ENCODE measurements around the gene MVK.

The MVK gene

GRCh38 chr12:109567967-109568366 is 5.6 kb upstream of the MVK start:
- DNase-seq, result no peak

GRCh38 chr12:109568486-109568885 is 5.1 kb upstream of the MVK start:
- no peak for DNase-seq

GRCh38 chr12:109571773-109572505 is 1.7 kb upstream of the MVK start:
- DNase-seq, result no peak

- no peak for DNase-seq
These were observed 1.1 kb upstream of the MVK start for GRCh38 chr12:109572506-109572845.

GRCh38 chr12:109573914-109574244 is 285 bp downstream of the MVK start:
- no peak for DNase-seq

GRCh38 chr12:109575683-109576082 is 2.1 kb downstream of the MVK start:
- no peak for DNase-seq

GRCh38 chr12:109577311-109577710 is 3.7 kb downstream of the MVK start:
- no peak for DNase-seq

GRCh38 chr12:109578330-109578927 is 4.8 kb downstream of the MVK start:
- DNase-seq, result no peak

- no peak for DNase-seq
These were observed 6.0 kb downstream of the MVK start for GRCh38 chr12:109579639-109580038.

GRCh38 chr12:109580272-109580671 is 6.7 kb downstream of the MVK start:
- DNase-seq, result no peak

- no peak for DNase-seq
These were observed 7.2 kb downstream of the MVK start for GRCh38 chr12:109580684-109581333.

GRCh38 chr12:109581334-109581691 is 7.7 kb downstream of the MVK start:
- no peak for DNase-seq

- DNase-seq, result no peak
These were observed 8.3 kb downstream of the MVK start for GRCh38 chr12:109581856-109582255.

- DNase-seq, result no peak
These were observed 9.0 kb downstream of the MVK start for GRCh38 chr12:109582636-109583035.

GRCh38 chr12:109583733-109584132 is 10.1 kb downstream of the MVK start:
- DNase-seq, result no peak

GRCh38 chr12:109586385-109587296 is 13.0 kb downstream of the MVK start:
- DNase-seq, result peak; percentile 19

GRCh38 chr12:109587921-109588320 is 14.3 kb downstream of the MVK start:
- DNase-seq, result no peak

GRCh38 chr12:109588461-109589239 is 15.1 kb downstream of the MVK start:
- no peak for DNase-seq

GRCh38 chr12:109589240-109589590 is 15.6 kb downstream of the MVK start:
- DNase-seq, result no peak

- no peak for DNase-seq
These were observed 16.2 kb downstream of the MVK start for GRCh38 chr12:109589691-109590245.

- DNase-seq, result no peak
These were observed 17.0 kb downstream of the MVK start for GRCh38 chr12:109590566-109590965.

GRCh38 chr12:109591041-109591440 is 17.4 kb downstream of the MVK start:
- DNase-seq, result no peak

All from NCI-H1092 (cell line).